H1 (cell line): Measurements from ENCODE around the gene ZNF541.

Source experiments
- EGR1 ChIP-seq: IDR thresholded peaks from 2 replicates; pipeline ENCODE4 v1.6.1; 2011; ENCODE audit warnings: low read depth, low read length, borderline replicate concordance
- EP300 ChIP-seq, 2 experiments: IDR thresholded peaks; 1 replicate in 1 of 2; 2 replicates in 1 of 2; pipeline ENCODE4 v1.6.1; 2011 to 2012; ENCODE audit warnings: low read depth in 2 of 2, low read length in 2 of 2, mild to moderate bottlenecking in 2 of 2, borderline replicate concordance in 1 of 2, inconsistent platforms in 1 of 2, moderate library complexity in 1 of 2
- GABPA ChIP-seq: IDR thresholded peaks from 2 replicates; pipeline ENCODE4 v1.6.1; 2011; ENCODE audit warnings: mild to moderate bottlenecking, low read length, moderate library complexity, borderline replicate concordance; ENCODE audit not compliant: insufficient read depth
- MAX ChIP-seq: IDR thresholded peaks from 2 replicates; pipeline ENCODE4 v1.6.1; 2012; ENCODE audit warnings: inconsistent platforms
- POLR2AphosphoS5 ChIP-seq: IDR thresholded peaks from 2 replicates; pipeline ENCODE4 v1.6.1; 2011; ENCODE audit warnings: low read depth, low read length
- RXRA ChIP-seq: IDR thresholded peaks from 2 replicates; pipeline ENCODE4 v1.6.1; 2011; ENCODE audit warnings: low read depth, mild to moderate bottlenecking, low read length, moderate library complexity; ENCODE audit not compliant: insufficient read depth
- YY1 ChIP-seq: IDR thresholded peaks from 2 replicates; pipeline ENCODE4 v1.6.1; 2011; ENCODE audit warnings: low read depth, mild to moderate bottlenecking, low read length
- ZNF274 ChIP-seq: IDR thresholded peaks from 2 replicates; pipeline ENCODE4 v1.7.0; 2012; ENCODE audit warnings: low read length, borderline replicate concordance; ENCODE audit errors: extremely low read depth
- TF ChIP-seq, protein P1 (sequence below), 3 experiments: IDR thresholded peaks; 1 replicate in 2 of 3; 2 replicates in 1 of 3; pipeline versions ENCODE4 v1.5.1 to v1.6.1; 2011; ENCODE audit warnings: low read length in 3 of 3, mild to moderate bottlenecking in 3 of 3, inconsistent platforms in 2 of 3, low read depth in 1 of 3, moderate library complexity in 1 of 3; ENCODE audit not compliant: insufficient read depth in 1 of 3; ENCODE audit errors: control extremely low read depth in 1 of 3
- TF ChIP-seq, protein P2 (sequence below): IDR thresholded peaks from 2 replicates; pipeline ENCODE4 v1.6.1; 2012; ENCODE audit warnings: low read length, inconsistent platforms

GRCh38 chr19:47582320-47582909 is 9.5 kb upstream of the ZNF541 start:
- TF ChIP-seq ZNF274 = no peak
- TF ChIP-seq MAX = no peak
- no peak for TF ChIP-seq EGR1
- no peak for TF ChIP-seq EP300 (IDR thresholded peaks at IDR 0.05; ENCODE audit: borderline replicate concordance in 1 of 2, low read depth in 2 of 2, low read length in 2 of 2)
- no peak for TF ChIP-seq YY1
- TF ChIP-seq RXRA = no peak
- TF ChIP-seq, protein P1, sequence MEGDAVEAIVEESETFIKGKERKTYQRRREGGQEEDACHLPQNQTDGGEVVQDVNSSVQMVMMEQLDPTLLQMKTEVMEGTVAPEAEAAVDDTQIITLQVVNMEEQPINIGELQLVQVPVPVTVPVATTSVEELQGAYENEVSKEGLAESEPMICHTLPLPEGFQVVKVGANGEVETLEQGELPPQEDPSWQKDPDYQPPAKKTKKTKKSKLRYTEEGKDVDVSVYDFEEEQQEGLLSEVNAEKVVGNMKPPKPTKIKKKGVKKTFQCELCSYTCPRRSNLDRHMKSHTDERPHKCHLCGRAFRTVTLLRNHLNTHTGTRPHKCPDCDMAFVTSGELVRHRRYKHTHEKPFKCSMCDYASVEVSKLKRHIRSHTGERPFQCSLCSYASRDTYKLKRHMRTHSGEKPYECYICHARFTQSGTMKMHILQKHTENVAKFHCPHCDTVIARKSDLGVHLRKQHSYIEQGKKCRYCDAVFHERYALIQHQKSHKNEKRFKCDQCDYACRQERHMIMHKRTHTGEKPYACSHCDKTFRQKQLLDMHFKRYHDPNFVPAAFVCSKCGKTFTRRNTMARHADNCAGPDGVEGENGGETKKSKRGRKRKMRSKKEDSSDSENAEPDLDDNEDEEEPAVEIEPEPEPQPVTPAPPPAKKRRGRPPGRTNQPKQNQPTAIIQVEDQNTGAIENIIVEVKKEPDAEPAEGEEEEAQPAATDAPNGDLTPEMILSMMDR (IDR thresholded peaks at IDR 0.05; ENCODE audit: control extremely low read depth in 1 of 3, insufficient read depth in 1 of 3, low read depth in 1 of 3, low read length in 3 of 3) = no peak
- no peak for TF ChIP-seq POLR2AphosphoS5
- TF ChIP-seq, protein P2, sequence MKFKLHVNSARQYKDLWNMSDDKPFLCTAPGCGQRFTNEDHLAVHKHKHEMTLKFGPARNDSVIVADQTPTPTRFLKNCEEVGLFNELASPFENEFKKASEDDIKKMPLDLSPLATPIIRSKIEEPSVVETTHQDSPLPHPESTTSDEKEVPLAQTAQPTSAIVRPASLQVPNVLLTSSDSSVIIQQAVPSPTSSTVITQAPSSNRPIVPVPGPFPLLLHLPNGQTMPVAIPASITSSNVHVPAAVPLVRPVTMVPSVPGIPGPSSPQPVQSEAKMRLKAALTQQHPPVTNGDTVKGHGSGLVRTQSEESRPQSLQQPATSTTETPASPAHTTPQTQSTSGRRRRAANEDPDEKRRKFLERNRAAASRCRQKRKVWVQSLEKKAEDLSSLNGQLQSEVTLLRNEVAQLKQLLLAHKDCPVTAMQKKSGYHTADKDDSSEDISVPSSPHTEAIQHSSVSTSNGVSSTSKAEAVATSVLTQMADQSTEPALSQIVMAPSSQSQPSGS = no peak
- no peak for TF ChIP-seq GABPA
